Mesenchymal stem cell (in vitro differentiated cells and primary cell): ENCODE data around the gene LRP6.

Experiments
- DNase-seq: peaks from one replicate; pipeline ENCODE4 v3.0.0-alpha.2; 2013
- H2AFZ ChIP-seq: one replicate; pipeline ENCODE4 v1.6.1; 2013; ENCODE audit warnings: low read depth, mild to moderate bottlenecking, control low read depth, inconsistent platforms, low read length, moderate library complexity
- H2AK5ac ChIP-seq: 2 replicates; pipeline ENCODE4 v1.6.1; 2013; ENCODE audit warnings: low read length, moderate library complexity, mild to moderate bottlenecking, inconsistent platforms; ENCODE audit not compliant: severe bottlenecking
- H2BK120ac ChIP-seq: one replicate; pipeline ENCODE4 v1.6.1; 2013; ENCODE audit warnings: low read depth, mild to moderate bottlenecking, inconsistent platforms, low read length, moderate library complexity
- H2BK12ac ChIP-seq, 2 experiments: one replicate each; pipeline ENCODE4 v1.6.1; 2013; ENCODE audit warnings: inconsistent platforms in 2 of 2, low read length in 2 of 2, mild to moderate bottlenecking in 2 of 2, moderate library complexity in 2 of 2, control low read depth in 1 of 2
- H2BK15ac ChIP-seq: one replicate; pipeline ENCODE4 v1.6.1; 2013; ENCODE audit warnings: mild to moderate bottlenecking, low read depth, inconsistent platforms; ENCODE audit not compliant: poor library complexity, severe bottlenecking
- H2BK5ac ChIP-seq: 2 replicates; pipeline ENCODE4 v1.6.1; 2013; ENCODE audit warnings: low read depth, mild to moderate bottlenecking, low read length, control low read depth, inconsistent platforms; ENCODE audit not compliant: poor library complexity, severe bottlenecking
- H3K14ac ChIP-seq, 2 experiments: one replicate each; pipeline ENCODE4 v1.6.1; 2013; ENCODE audit warnings: inconsistent platforms in 2 of 2, low read length in 2 of 2, control low read depth in 1 of 2, mild to moderate bottlenecking in 1 of 2, moderate library complexity in 1 of 2
- H3K18ac ChIP-seq, 2 experiments: one replicate each; pipeline ENCODE4 v1.6.1; 2013; ENCODE audit warnings: inconsistent platforms in 2 of 2, low read length in 2 of 2, control low read depth in 1 of 2, low read depth in 1 of 2, mild to moderate bottlenecking in 1 of 2
- H3K23ac ChIP-seq, 2 experiments: one replicate each; pipeline ENCODE4 v1.6.1; 2013; ENCODE audit warnings: inconsistent platforms in 2 of 2, low read length in 2 of 2, mild to moderate bottlenecking in 2 of 2, moderate library complexity in 2 of 2, control low read depth in 1 of 2
- H3K27ac ChIP-seq: 2 replicates; pipeline ENCODE4 v1.5.1; 2013; ENCODE audit warnings: mild to moderate bottlenecking, moderate library complexity, low read length, control low read depth, inconsistent platforms; ENCODE audit not compliant: poor library complexity, severe bottlenecking
- H3K27me3 ChIP-seq, 2 experiments: 2 replicates each; pipeline versions ENCODE4 v1.6.1 to v1.7.0; 2013; ENCODE audit warnings: low read length in 2 of 2, mild to moderate bottlenecking in 2 of 2, moderate library complexity in 2 of 2, control low read depth in 1 of 2, inconsistent platforms in 1 of 2; ENCODE audit not compliant: control insufficient read depth in 1 of 2, insufficient read depth in 1 of 2
- H3K36me3 ChIP-seq, 2 experiments: 2 replicates each; pipeline versions ENCODE4 v1.6.1 to v1.7.0; 2013; ENCODE audit warnings: low read length in 2 of 2, control low read depth in 1 of 2, inconsistent platforms in 1 of 2, low read depth in 1 of 2, mild to moderate bottlenecking in 1 of 2; ENCODE audit not compliant: insufficient read depth in 2 of 2, control insufficient read depth in 1 of 2
- H3K4ac ChIP-seq, 2 experiments: one replicate each; pipeline ENCODE4 v1.6.1; 2013; ENCODE audit warnings: inconsistent platforms in 2 of 2, low read length in 2 of 2, mild to moderate bottlenecking in 2 of 2, moderate library complexity in 2 of 2, control low read depth in 1 of 2, low read depth in 1 of 2
- H3K4me1 ChIP-seq: 2 replicates; pipeline ENCODE4 v1.6.1; 2013; ENCODE audit warnings: low read depth, low read length, control low read depth; ENCODE audit not compliant: control insufficient read depth, insufficient read depth
- H3K4me2 ChIP-seq: 2 replicates; pipeline ENCODE4 v1.6.1; 2013; ENCODE audit warnings: low read length, mild to moderate bottlenecking, inconsistent platforms; ENCODE audit not compliant: poor library complexity, severe bottlenecking
- H3K4me3 ChIP-seq, 2 experiments: 2 replicates each; pipeline versions ENCODE4 v1.5.1 to v1.7.0; 2013; ENCODE audit warnings: low read length in 2 of 2, mild to moderate bottlenecking in 2 of 2, control low read depth in 1 of 2, low read depth in 1 of 2; ENCODE audit not compliant: insufficient read depth in 1 of 2
- H3K79me1 ChIP-seq: replicated peaks from 2 replicates; pipeline ENCODE4 v1.6.1; 2013; ENCODE audit warnings: mild to moderate bottlenecking, control low read depth, low read length, inconsistent platforms; ENCODE audit not compliant: poor library complexity, severe bottlenecking
- H3K9ac ChIP-seq: 2 replicates; pipeline ENCODE4 v1.7.0; 2013; ENCODE audit warnings: mild to moderate bottlenecking, low read length, moderate library complexity
- H3K9me3 ChIP-seq: 2 replicates; pipeline ENCODE4 v1.7.0; 2013; ENCODE audit warnings: mild to moderate bottlenecking, low read length; ENCODE audit not compliant: control insufficient read depth
- H4K8ac ChIP-seq: one replicate; pipeline ENCODE4 v1.6.1; 2013; ENCODE audit warnings: inconsistent platforms, mild to moderate bottlenecking, low read length, moderate library complexity
- H4K91ac ChIP-seq: one replicate; pipeline ENCODE4 v1.6.1; 2013; ENCODE audit warnings: mild to moderate bottlenecking, low read length, inconsistent platforms
- WGBS: methylation state at CpG from one replicate; pipeline ENCODE4 v1.1.7; 2013; ENCODE audit warnings: mixed read lengths; 5-methylcytosine and 5-hydroxymethylcytosine counted together

Gene LRP6

GRCh38 chr12:12086362-12086761 is 180.5 kb downstream of the LRP6 start:
- Histone ChIP-seq H2AK5ac (no peak overlapping the region), H4K91ac (no peak overlapping the region), H3K4me2 (no peak overlapping the region), H3K23ac (no peak overlapping the region), H3K4me1 (peaks cover 2% of the 10 kb centered on the region), H3K4ac (no peak overlapping the region), H4K8ac (no peak overlapping the region), H3K9me3 (no peaks in the 10 kb centered on the region), H3K79me1 (no peaks in the 10 kb centered on the region), H3K27ac (no peak overlapping the region), H2AFZ (no peak overlapping the region), H3K18ac (no peak overlapping the region), H3K36me3 (no peaks in the 10 kb centered on the region), H2BK5ac (no peak overlapping the region), H2BK15ac (no peak overlapping the region), H3K4me3 (no peak overlapping the region), H2BK120ac (no peak overlapping the region), H3K14ac (no peak overlapping the region), H2BK12ac (no peak overlapping the region), H3K27me3 (no peaks in the 10 kb centered on the region), H3K9ac (no peak overlapping the region)
- 82% methylated on average over 5 of the region's 5 CpGs for WGBS
- no peak for DNase-seq

GRCh38 chr12:12083688-12084087 is 183.2 kb downstream of the LRP6 start:
- no peak overlapping the region for H3K4me3 ChIP-seq
- H3K9me3 ChIP-seq: no peaks in the 10 kb centered on the region
- H2BK5ac ChIP-seq: no peak overlapping the region
- no peak overlapping the region for H3K14ac ChIP-seq
- H3K27me3 ChIP-seq: no peaks in the 10 kb centered on the region
- H3K4ac ChIP-seq: no peak overlapping the region
- H3K36me3 ChIP-seq: no peaks in the 10 kb centered on the region
- no peak overlapping the region for H3K23ac ChIP-seq
- H4K91ac ChIP-seq: no peak overlapping the region
- no peak overlapping the region for H2AK5ac ChIP-seq
- H3K4me1 ChIP-seq: peaks cover 3% of the 10 kb centered on the region
- no peak overlapping the region for H2AFZ ChIP-seq
- no peak overlapping the region for H2BK120ac ChIP-seq
- H2BK12ac ChIP-seq: no peak overlapping the region
- H2BK15ac ChIP-seq: no peak overlapping the region
- no peak overlapping the region for H3K9ac ChIP-seq
- H3K79me1 ChIP-seq: no peaks in the 10 kb centered on the region
- H3K4me2 ChIP-seq: no peak overlapping the region
- WGBS: 73% methylated on average over 6 of the region's 8 CpGs
- DNase-seq: no peak
- H3K18ac ChIP-seq: no peak overlapping the region
- no peak overlapping the region for H4K8ac ChIP-seq
- no peak overlapping the region for H3K27ac ChIP-seq

DNA sequence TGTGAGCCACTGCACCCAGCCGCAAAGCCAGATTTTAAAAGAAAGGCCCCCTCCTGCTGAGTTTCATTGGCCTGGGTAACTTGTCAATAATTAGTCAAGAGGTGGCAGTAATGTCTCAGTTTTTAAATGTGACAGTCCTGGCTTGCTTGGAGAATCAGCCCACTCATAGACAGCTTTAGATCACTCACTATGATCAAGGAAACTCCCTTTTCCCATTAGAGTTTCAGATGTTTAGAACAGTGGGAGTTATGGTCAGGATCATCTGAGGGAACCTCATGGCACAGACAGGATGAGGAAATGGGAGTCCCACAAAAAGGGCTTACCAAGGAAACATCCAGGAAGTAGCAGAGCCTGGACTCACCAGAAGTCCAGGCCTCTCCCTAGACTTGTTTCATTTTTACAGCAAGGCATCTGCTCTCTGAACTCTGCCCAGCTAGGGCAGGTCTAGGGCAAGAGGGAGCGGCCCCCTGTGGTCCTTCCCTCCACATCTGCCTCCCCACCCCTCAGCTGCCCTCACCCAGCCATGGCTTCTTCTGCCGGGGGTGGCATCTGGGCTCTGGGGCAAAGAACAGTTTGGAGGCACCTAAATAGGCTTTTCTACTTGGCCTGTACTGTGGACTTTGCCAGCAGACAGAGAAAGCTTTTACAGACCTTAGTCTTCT is 184.9 kb downstream of the LRP6 start:
- Histone ChIP-seq H3K27me3 (peaks cover 0 to 2% of the 10 kb centered on the region in 2 experiments), H3K36me3 (no peaks in the 10 kb centered on the region), H3K23ac (no peak overlapping the region), H3K4me2 (no peak overlapping the region), H3K9me3 (no peaks in the 10 kb centered on the region), H2AFZ (peak overlapping the region; percentile 3), H2BK15ac (peak overlapping the region; percentile 3), H3K4ac (peak overlapping the region in 1 of 2 experiments; percentile 57), H2BK5ac (no peak overlapping the region), H3K79me1 (no peaks in the 10 kb centered on the region), H2BK120ac (peak overlapping the region; percentile 71), H3K18ac (peak overlapping the region; percentile 58 to 87), H2AK5ac (no peak overlapping the region), H3K9ac (peak overlapping the region; percentile 82), H3K14ac (no peak overlapping the region), H3K4me1 (peaks cover 3% of the 10 kb centered on the region), H4K91ac (peak overlapping the region; percentile 74), H3K27ac (no peak overlapping the region), H4K8ac (peak overlapping the region; percentile 83), H3K4me3 (no peak overlapping the region), H2BK12ac (peak overlapping the region in 1 of 2 experiments; percentile 15)
- 58% methylated on average over 3 of the region's 3 CpGs for WGBS
- DNase-seq: peak; percentile 77

DNA sequence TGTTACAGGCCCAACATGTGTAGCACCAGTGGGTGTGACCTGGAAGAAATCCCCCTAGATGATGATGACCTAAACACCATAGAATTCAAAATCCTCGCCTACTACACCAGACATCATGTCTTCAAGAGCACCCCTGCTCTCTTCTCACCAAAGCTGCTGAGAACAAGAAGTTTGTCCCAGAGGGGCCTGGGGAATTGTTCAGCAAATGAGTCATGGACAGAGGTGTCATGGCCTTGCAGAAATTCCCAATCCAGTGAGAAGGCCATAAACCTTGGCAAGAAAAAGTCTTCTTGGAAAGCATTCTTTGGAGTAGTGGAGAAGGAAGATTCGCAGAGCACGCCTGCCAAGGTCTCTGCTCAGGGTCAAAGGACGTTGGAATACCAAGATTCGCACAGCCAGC is 187.6 kb downstream of the LRP6 start:
- Histone ChIP-seq H3K23ac (no peak overlapping the region), H3K4me2 (no peak overlapping the region), H4K91ac (no peak overlapping the region), H4K8ac (no peak overlapping the region), H3K27me3 (peaks cover 5 to 11% of the 10 kb centered on the region in 2 experiments), H3K4me1 (peaks cover 3% of the 10 kb centered on the region), H2AFZ (no peak overlapping the region), H3K27ac (no peak overlapping the region), H2BK120ac (no peak overlapping the region), H3K14ac (no peak overlapping the region), H3K36me3 (no peaks in the 10 kb centered on the region), H3K4me3 (no peak overlapping the region), H2AK5ac (no peak overlapping the region), H2BK5ac (no peak overlapping the region), H3K4ac (no peak overlapping the region), H2BK12ac (no peak overlapping the region), H3K79me1 (no peaks in the 10 kb centered on the region), H2BK15ac (no peak overlapping the region), H3K9me3 (no peaks in the 10 kb centered on the region), H3K18ac (no peak overlapping the region), H3K9ac (no peak overlapping the region)
- WGBS: 78% methylated on average over 5 of the region's 5 CpGs
- DNase-seq: peak; percentile 67
